Ishikawa (cell line): Measurements from ENCODE around the gene TUBB1.

ENCODE experiments used
- CEBPB ChIP-seq: IDR thresholded peaks from 2 replicates; pipeline ENCODE4 v1.6.1; 2012
- CREB1 ChIP-seq: IDR thresholded peaks from 2 replicates; pipeline ENCODE4 v1.6.1; 2012; ENCODE audit warnings: low read depth
- EGR1 ChIP-seq: IDR thresholded peaks from 2 replicates; pipeline ENCODE4 v1.6.1; 2012
- EP300 ChIP-seq: IDR thresholded peaks from 2 replicates; pipeline ENCODE4 v1.6.1; 2012; ENCODE audit warnings: borderline replicate concordance
- FOXM1 ChIP-seq: IDR thresholded peaks from 2 replicates; pipeline ENCODE4 v1.6.1; 2012; ENCODE audit warnings: low read depth, borderline replicate concordance
- MAX ChIP-seq: IDR thresholded peaks from 2 replicates; pipeline ENCODE4 v1.6.1; 2012
- NFIC ChIP-seq: IDR thresholded peaks from 2 replicates; pipeline ENCODE4 v1.6.1; 2012
- RAD21 ChIP-seq: IDR thresholded peaks from 2 replicates; pipeline ENCODE4 v1.6.1; 2012; ENCODE audit warnings: low read depth
- REST ChIP-seq: IDR thresholded peaks from 2 replicates; pipeline ENCODE4 v1.6.1; 2012; ENCODE audit warnings: low read depth, mild to moderate bottlenecking
- TAF1 ChIP-seq: IDR thresholded peaks from 2 replicates; pipeline ENCODE4 v1.6.1; 2012; ENCODE audit warnings: low read depth, mild to moderate bottlenecking
- TCF12 ChIP-seq: IDR thresholded peaks from 2 replicates; pipeline ENCODE4 v1.6.1; 2012; ENCODE audit warnings: low read depth
- TEAD4 ChIP-seq: IDR thresholded peaks from 2 replicates; pipeline ENCODE4 v1.6.1; 2012
- USF1 ChIP-seq: IDR thresholded peaks from 2 replicates; pipeline ENCODE4 v1.6.1; 2012
- YY1 ChIP-seq: IDR thresholded peaks from 2 replicates; pipeline ENCODE4 v1.6.1; 2012; ENCODE audit warnings: low read depth
- ZBTB7A ChIP-seq: IDR thresholded peaks from 2 replicates; pipeline ENCODE4 v1.6.1; 2012; ENCODE audit warnings: low read depth

The TUBB1 gene

GRCh38 chr20:58986968-58987517 is 32.2 kb upstream of the TUBB1 start:
- no peak for TF ChIP-seq EGR1
- no peak for TF ChIP-seq TAF1
- no peak for TF ChIP-seq EP300
- no peak for TF ChIP-seq ZBTB7A
- no peak for TF ChIP-seq CEBPB
- TF ChIP-seq REST, result no peak
- TF ChIP-seq CREB1, result no peak
- TF ChIP-seq USF1, result no peak
- no peak for TF ChIP-seq NFIC
- no peak for TF ChIP-seq FOXM1
- no peak for TF ChIP-seq YY1
- no peak for TF ChIP-seq RAD21

- no peak for TF ChIP-seq CEBPB
- TF ChIP-seq TEAD4, result no peak
- TF ChIP-seq CREB1, result no peak
- TF ChIP-seq REST, result no peak
- no peak for TF ChIP-seq YY1
- TF ChIP-seq FOXM1, result no peak
- TF ChIP-seq TAF1, result no peak
- TF ChIP-seq TCF12, result no peak
- TF ChIP-seq RAD21, result no peak
- TF ChIP-seq EP300, result no peak
- TF ChIP-seq MAX, result no peak
- no peak for TF ChIP-seq EGR1
Measured at GRCh38 chr20:58987790-58988564, 31.3 kb upstream of the TUBB1 start.

- no peak for TF ChIP-seq RAD21
- no peak for TF ChIP-seq ZBTB7A
- TF ChIP-seq EP300, result no peak
- TF ChIP-seq MAX, result no peak
- TF ChIP-seq TAF1, result no peak
- no peak for TF ChIP-seq REST
- no peak for TF ChIP-seq YY1
- no peak for TF ChIP-seq TCF12
- TF ChIP-seq CREB1, result no peak
- no peak for TF ChIP-seq CEBPB
- TF ChIP-seq EGR1, result no peak
- no peak for TF ChIP-seq TEAD4
- no peak for TF ChIP-seq USF1
- no peak for TF ChIP-seq NFIC
Measured at GRCh38 chr20:58988565-58988882, 30.7 kb upstream of the TUBB1 start.

- TF ChIP-seq NFIC (no peak), ZBTB7A (no peak), CEBPB (no peak), RAD21 (no peak), TAF1 (no peak), TCF12 (no peak), YY1 (no peak), EP300 (no peak), REST (no peak)
Measured at GRCh38 chr20:58989196-58989595, 30.0 kb upstream of the TUBB1 start.
